ENCODE data around the gene XRCC5. TPM values are rescaled to one million over a fixed set of nuclear protein-coding genes. Genes with fewer than 3 reads are reported as not detected.

Gene XRCC5
- polyA plus RNA-seq, 1 donor (not counting 4 experiments of a cell fraction or from before 2014, with no cell fraction given): 521 TPM

DNA sequence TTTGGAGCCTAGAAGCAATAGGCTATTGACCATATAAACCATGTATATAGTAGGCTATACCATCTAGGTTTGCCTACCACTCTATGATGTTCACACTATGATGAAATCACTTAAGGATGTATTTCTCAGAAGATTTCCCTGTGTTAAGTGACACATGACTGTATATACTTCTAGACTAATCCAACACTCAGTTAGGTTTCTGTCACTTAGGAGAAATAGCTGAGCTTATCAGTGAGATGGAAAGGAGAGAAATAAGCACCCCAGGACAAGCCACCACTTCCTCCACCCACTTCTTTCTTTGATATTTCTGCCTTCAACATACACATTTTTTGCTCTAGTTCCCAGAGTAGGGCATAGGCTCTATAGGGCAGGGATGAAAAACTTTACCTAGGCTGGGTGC is 35.4 kb upstream of the XRCC5 start:
- FAIRE-seq (no peak), DNase-seq (ENCODE audit: low read depth, low spot score) (no peak)
- Histone ChIP-seq H3K27me3 (ENCODE audit: control insufficient read depth, extremely low read depth, insufficient read depth, low read length) (no peaks in the 10 kb centered on the region), H3K36me3 (ENCODE audit: control insufficient read depth in 2 of 2, extremely low read depth in 1 of 2, insufficient read depth in 2 of 2, low read length in 2 of 2) (no peaks in the 10 kb centered on the region), H3K9ac (ENCODE audit: control insufficient read depth, extremely low read depth, insufficient read depth, low read length) (no peak overlapping the region), H3K4me1 (ENCODE audit: control insufficient read depth, extremely low read depth, insufficient read depth, low read length) (no peaks in the 10 kb centered on the region), H3K9me3 (ENCODE audit: control insufficient read depth, low read depth, low read length) (no peaks in the 10 kb centered on the region), H3K27ac (ENCODE audit: control insufficient read depth, insufficient read depth, low read length) (no peak overlapping the region), H3K79me2 (ENCODE audit: control insufficient read depth, insufficient read depth, low read length) (no peaks in the 10 kb centered on the region), H4K20me1 (ENCODE audit: control insufficient read depth, extremely low read depth, insufficient read depth, low read length) (no peaks in the 10 kb centered on the region), H2AFZ (ENCODE audit: control insufficient read depth, low read length) (no peak overlapping the region), H3K4me2 (ENCODE audit: control insufficient read depth, extremely low read depth, insufficient read depth, low read depth, low read length) (no peak overlapping the region), H3K4me3 (ENCODE audit: control insufficient read depth in 2 of 3, extremely low read depth in 1 of 3, insufficient read depth in 2 of 3, low read depth in 1 of 3, low read length in 3 of 3) (no peak overlapping the region), H3K9me1 (ENCODE audit: control insufficient read depth, extremely low read depth, insufficient read depth, low read length) (no peaks in the 10 kb centered on the region)
- dilution Hi-C loops (cut with MboI; ENCODE audit: extremely low pct_ligation_motif_present, low sequenced_read_pairs): no loop called here
- TF ChIP-seq, protein P1, sequence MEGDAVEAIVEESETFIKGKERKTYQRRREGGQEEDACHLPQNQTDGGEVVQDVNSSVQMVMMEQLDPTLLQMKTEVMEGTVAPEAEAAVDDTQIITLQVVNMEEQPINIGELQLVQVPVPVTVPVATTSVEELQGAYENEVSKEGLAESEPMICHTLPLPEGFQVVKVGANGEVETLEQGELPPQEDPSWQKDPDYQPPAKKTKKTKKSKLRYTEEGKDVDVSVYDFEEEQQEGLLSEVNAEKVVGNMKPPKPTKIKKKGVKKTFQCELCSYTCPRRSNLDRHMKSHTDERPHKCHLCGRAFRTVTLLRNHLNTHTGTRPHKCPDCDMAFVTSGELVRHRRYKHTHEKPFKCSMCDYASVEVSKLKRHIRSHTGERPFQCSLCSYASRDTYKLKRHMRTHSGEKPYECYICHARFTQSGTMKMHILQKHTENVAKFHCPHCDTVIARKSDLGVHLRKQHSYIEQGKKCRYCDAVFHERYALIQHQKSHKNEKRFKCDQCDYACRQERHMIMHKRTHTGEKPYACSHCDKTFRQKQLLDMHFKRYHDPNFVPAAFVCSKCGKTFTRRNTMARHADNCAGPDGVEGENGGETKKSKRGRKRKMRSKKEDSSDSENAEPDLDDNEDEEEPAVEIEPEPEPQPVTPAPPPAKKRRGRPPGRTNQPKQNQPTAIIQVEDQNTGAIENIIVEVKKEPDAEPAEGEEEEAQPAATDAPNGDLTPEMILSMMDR (optimal IDR thresholded peaks at IDR 0.05 in 1 of 3, IDR thresholded peaks at IDR 0.05 in 1 of 3, conservative IDR thresholded peaks at IDR 0.05 in 1 of 3; ENCODE audit: extremely low read depth in 1 of 3, insufficient read depth in 2 of 3, low read length in 3 of 3): no peak
- TF ChIP-seq EZH2 (IDR thresholded peaks at IDR 0.05; ENCODE audit: low read length): no peak

DNA sequence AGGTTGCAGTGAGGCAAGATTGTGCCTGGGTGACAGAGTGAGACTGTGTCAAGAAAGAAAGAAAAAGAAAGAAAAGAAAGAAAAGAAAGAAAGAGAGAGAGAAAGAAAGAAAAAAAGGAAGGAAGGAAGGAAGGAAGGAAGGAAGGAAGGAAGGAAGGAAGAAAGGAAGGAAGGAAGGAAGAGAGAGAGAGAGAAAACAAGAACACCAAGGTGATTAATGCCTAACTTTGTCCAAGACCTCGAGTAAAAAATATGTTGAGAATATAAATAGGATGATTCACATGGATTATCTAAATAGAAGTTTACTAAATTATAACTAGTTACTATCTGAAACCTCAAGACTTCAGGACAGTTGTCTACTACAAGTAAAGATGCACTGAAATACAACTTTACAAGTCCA is 34.8 kb upstream of the XRCC5 start:
- no peak for DNase-seq (ENCODE audit: low read depth, low spot score)
- H4K20me1 ChIP-seq (ENCODE audit: control insufficient read depth, extremely low read depth, insufficient read depth, low read length): no peaks in the 10 kb centered on the region
- H3K9ac ChIP-seq (ENCODE audit: control insufficient read depth, extremely low read depth, insufficient read depth, low read length): no peak overlapping the region
- no peaks in the 10 kb centered on the region for H3K79me2 ChIP-seq (ENCODE audit: control insufficient read depth, insufficient read depth, low read length)
- no peak overlapping the region for H3K4me2 ChIP-seq (ENCODE audit: control insufficient read depth, extremely low read depth, insufficient read depth, low read depth, low read length)
- no peaks in the 10 kb centered on the region for H3K9me1 ChIP-seq (ENCODE audit: control insufficient read depth, extremely low read depth, insufficient read depth, low read length)
- no peak overlapping the region for H2AFZ ChIP-seq (ENCODE audit: control insufficient read depth, low read length)
- FAIRE-seq: no peak
- H3K9me3 ChIP-seq (ENCODE audit: control insufficient read depth, low read depth, low read length): no peaks in the 10 kb centered on the region
- no peaks in the 10 kb centered on the region for H3K4me1 ChIP-seq (ENCODE audit: control insufficient read depth, extremely low read depth, insufficient read depth, low read length)
- H3K27me3 ChIP-seq (ENCODE audit: control insufficient read depth, extremely low read depth, insufficient read depth, low read length): no peaks in the 10 kb centered on the region
- H3K4me3 ChIP-seq (ENCODE audit: control insufficient read depth in 2 of 3, extremely low read depth in 1 of 3, insufficient read depth in 2 of 3, low read depth in 1 of 3, low read length in 3 of 3): no peak overlapping the region
- no peaks in the 10 kb centered on the region for H3K36me3 ChIP-seq (ENCODE audit: control insufficient read depth in 2 of 2, extremely low read depth in 1 of 2, insufficient read depth in 2 of 2, low read length in 2 of 2)
- TF ChIP-seq, protein P1 (optimal IDR thresholded peaks at IDR 0.05 in 1 of 3, IDR thresholded peaks at IDR 0.05 in 1 of 3, conservative IDR thresholded peaks at IDR 0.05 in 1 of 3; ENCODE audit: extremely low read depth in 1 of 3, insufficient read depth in 2 of 3, low read length in 3 of 3): no peak
- no peak for TF ChIP-seq EZH2 (IDR thresholded peaks at IDR 0.05; ENCODE audit: low read length)
- no peak overlapping the region for H3K27ac ChIP-seq (ENCODE audit: control insufficient read depth, insufficient read depth, low read length)
- dilution Hi-C loops (cut with MboI; ENCODE audit: extremely low pct_ligation_motif_present, low sequenced_read_pairs): no loop called here
